Esophagus (tissue), 2 donors: ENCODE results near the gene OR51S1. TPM values are rescaled to one million over a fixed set of nuclear protein-coding genes. Genes with fewer than 3 reads are reported as not detected.

Experiments used
- H3K27ac ChIP-seq, 2 donors: one replicate each; pipeline ENCODE4 v1.5.1; 2013; ENCODE audit warnings: low read depth in 2 of 2, mild to moderate bottlenecking in 2 of 2, inconsistent platforms in 1 of 2, low read length in 1 of 2, moderate library complexity in 1 of 2
- H3K27me3 ChIP-seq, 2 donors: one replicate each; pipeline ENCODE4 v1.6.1; 2013; ENCODE audit warnings: low read length in 2 of 2, control low read depth in 1 of 2, mild to moderate bottlenecking in 1 of 2; ENCODE audit not compliant: insufficient read depth in 2 of 2, control insufficient read depth in 1 of 2
- H3K36me3 ChIP-seq, 2 donors: one replicate each; pipeline ENCODE4 v1.6.1; 2013; ENCODE audit warnings: low read length in 1 of 2; ENCODE audit not compliant: control insufficient read depth in 2 of 2, insufficient read depth in 2 of 2
- H3K4me1 ChIP-seq, 2 donors: one replicate each; pipeline ENCODE4 v1.6.1; 2013; ENCODE audit warnings: low read length in 1 of 2; ENCODE audit not compliant: control insufficient read depth in 2 of 2, insufficient read depth in 2 of 2
- H3K4me3 ChIP-seq, 2 donors: one replicate each; pipeline ENCODE4 v1.5.1; 2013; ENCODE audit warnings: low read length in 2 of 2, mild to moderate bottlenecking in 2 of 2, low read depth in 1 of 2, moderate library complexity in 1 of 2
- H3K9me3 ChIP-seq, 2 donors: one replicate each; pipeline ENCODE4 v1.6.1; 2013; ENCODE audit warnings: mild to moderate bottlenecking in 2 of 2, low read depth in 1 of 2, low read length in 1 of 2, moderate library complexity in 1 of 2; ENCODE audit not compliant: control insufficient read depth in 2 of 2, insufficient read depth in 1 of 2
- WGBS, 2 donors: extraction: QIAGEN DNeasy Blood & Tissue Kit; methylation state at CpG; one replicate each; pipeline ENCODE4 v1.1.7; 2013; 5-methylcytosine and 5-hydroxymethylcytosine counted together
- polyA plus RNA-seq, 2 donors: library from polyadenylated mRNA; stranded (reverse); fragments of 200-250 nt; gene quantifications; one replicate each; pipeline ENCODE4 v1.2.3, GENCODE V29; 2013
- donor health status: healthy with polysubstance abuse.
- donor health status: Bipolar disorder and iron deficiency.

Gene OR51S1, protein sequence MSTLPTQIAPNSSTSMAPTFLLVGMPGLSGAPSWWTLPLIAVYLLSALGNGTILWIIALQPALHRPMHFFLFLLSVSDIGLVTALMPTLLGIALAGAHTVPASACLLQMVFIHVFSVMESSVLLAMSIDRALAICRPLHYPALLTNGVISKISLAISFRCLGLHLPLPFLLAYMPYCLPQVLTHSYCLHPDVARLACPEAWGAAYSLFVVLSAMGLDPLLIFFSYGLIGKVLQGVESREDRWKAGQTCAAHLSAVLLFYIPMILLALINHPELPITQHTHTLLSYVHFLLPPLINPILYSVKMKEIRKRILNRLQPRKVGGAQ
- polyA plus RNA-seq = not detected

GRCh38 chr11:4848908-4849532, at the start of gene OR51S1:
Gene OR51S1 (minus strand): TSS chr11:4849208. CDS start chr11:4849208, 0 bp downstream.
- Histone ChIP-seq H3K4me3 (no peak within 1 kb of the TSS), H3K9me3 (no peaks in the 10 kb centered on the region), H3K36me3 (no peaks in the 10 kb centered on the region), H3K27me3 (no peaks in the 10 kb centered on the region), H3K27ac (no peak within 1 kb of the TSS), H3K4me1 (no peaks in the 10 kb centered on the region)
- WGBS, 2 donors = 68 to 75% methylated on average over 9 of the region's 9 CpGs

GRCh38 chr11:4891996-4892640, 43.1 kb upstream of the OR51S1 start:
- Histone ChIP-seq H3K4me3 (no peak overlapping the region), H3K4me1 (no peaks in the 10 kb centered on the region), H3K9me3 (no peaks in the 10 kb centered on the region), H3K27ac (no peak overlapping the region), H3K36me3 (no peaks in the 10 kb centered on the region), H3K27me3 (no peaks in the 10 kb centered on the region)
- WGBS, 2 donors = 82 to 88% methylated on average over 1 of the region's 1 CpG

DNA sequence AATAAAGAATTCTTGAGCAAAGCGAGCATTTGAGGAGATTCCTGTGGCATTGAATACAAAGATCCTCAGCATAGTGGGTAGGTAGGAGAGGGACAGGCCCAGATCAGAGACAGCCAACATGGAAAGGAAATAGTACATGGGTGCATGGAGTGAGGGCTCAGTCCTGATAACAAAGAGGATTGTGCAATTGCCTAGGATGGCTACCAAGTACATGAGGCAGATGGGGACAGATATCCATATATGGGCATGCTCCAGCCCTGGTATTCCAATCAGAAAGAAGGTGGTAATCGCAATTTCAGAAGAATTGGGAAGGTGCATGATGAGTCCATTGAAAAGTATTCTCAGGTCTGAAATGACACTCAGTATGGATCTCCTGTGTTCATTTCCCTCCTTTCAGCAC, 41.3 kb upstream of the OR51S1 start:
- WGBS, 2 donors = 84 to 90% methylated on average over 2 of the region's 2 CpGs
- Histone ChIP-seq H3K9me3 (no peaks in the 10 kb centered on the region), H3K4me3 (no peak overlapping the region)

GRCh38 chr11:4887591-4887990, 38.6 kb upstream of the OR51S1 start:
- no peaks in the 10 kb centered on the region for H3K9me3 ChIP-seq
- H3K36me3 ChIP-seq = no peaks in the 10 kb centered on the region
- H3K4me3 ChIP-seq = no peak overlapping the region
- H3K4me1 ChIP-seq = no peaks in the 10 kb centered on the region
- H3K27ac ChIP-seq = no peak overlapping the region
- H3K27me3 ChIP-seq = no peaks in the 10 kb centered on the region
- 0% methylated on average over 1 of the region's 1 CpG for WGBS, 2 donors

More for the DNA sequence above, 41.3 kb upstream of the OR51S1 start:
- Histone ChIP-seq H3K27me3 (no peaks in the 10 kb centered on the region), H3K27ac (no peak overlapping the region), H3K36me3 (no peaks in the 10 kb centered on the region), H3K4me1 (no peaks in the 10 kb centered on the region)

DNA sequence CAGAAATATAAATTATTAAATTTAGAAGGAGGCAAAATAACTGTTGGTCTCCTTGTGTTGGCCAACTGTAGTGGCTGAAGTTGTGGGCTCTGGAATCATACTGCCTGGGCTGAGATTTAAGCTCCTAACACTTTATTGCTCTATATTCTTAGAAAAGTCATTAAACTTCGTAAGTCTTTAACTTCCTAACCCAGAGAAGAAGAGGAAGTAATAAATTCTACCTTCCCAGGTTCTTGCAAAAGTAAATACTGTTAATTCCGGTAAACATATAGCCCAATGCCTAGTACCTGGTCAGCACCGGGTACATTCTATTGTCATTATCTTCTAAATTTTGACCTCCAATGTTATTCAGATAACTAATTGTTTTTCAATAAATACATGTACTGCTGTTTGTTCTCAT, 37.2 kb upstream of the OR51S1 start:
- 50% methylated on average over 3 of the region's 3 CpGs for WGBS, 2 donors
- no peak overlapping the region for H3K27ac ChIP-seq
- H3K4me1 ChIP-seq = no peaks in the 10 kb centered on the region
- no peaks in the 10 kb centered on the region for H3K36me3 ChIP-seq
- no peaks in the 10 kb centered on the region for H3K27me3 ChIP-seq
- no peak overlapping the region for H3K4me3 ChIP-seq
- no peaks in the 10 kb centered on the region for H3K9me3 ChIP-seq

DNA sequence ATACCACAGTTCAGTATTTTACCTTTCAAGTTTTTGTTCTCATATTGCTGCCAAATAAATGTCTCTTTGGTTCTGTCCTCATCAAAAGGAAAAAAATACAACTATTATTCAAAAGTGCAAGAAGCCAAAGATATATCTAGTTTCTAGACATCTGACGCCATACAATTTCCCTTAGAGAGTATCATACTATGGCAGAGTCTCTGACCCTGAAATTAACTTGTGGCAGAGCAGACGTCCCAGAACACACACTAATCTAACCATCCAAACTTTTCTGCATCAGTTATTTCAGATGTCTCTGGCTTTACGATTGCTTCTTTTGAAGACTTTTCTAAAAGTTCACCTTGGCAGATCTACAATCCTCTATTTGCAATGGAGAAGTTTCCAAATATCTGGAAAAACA, 35.4 kb upstream of the OR51S1 start:
- Histone ChIP-seq H3K9me3 (no peaks in the 10 kb centered on the region), H3K4me1 (no peaks in the 10 kb centered on the region), H3K27me3 (no peaks in the 10 kb centered on the region), H3K4me3 (no peak overlapping the region), H3K27ac (no peak overlapping the region), H3K36me3 (no peaks in the 10 kb centered on the region)
- WGBS, 2 donors = 63 to 68% methylated on average over 3 of the region's 3 CpGs

DNA sequence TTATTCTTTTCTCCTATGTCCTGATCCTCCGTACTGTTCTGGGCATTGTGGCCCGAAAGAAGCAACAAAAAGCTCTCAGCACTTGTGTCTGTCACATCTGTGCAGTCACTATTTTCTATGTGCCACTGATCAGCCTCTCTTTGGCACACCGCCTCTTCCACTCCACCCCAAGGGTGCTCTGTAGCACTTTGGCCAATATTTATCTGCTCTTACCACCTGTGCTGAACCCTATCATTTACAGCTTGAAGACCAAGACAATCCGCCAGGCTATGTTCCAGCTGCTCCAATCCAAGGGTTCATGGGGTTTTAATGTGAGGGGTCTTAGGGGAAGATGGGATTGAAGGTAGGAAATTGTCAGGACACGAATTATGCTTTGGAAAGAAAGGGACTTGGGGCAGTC, 33.5 kb upstream of the OR51S1 start:
- WGBS, 2 donors = 80 to 81% methylated on average over 5 of the region's 5 CpGs
- H3K9me3 ChIP-seq = no peaks in the 10 kb centered on the region
- H3K4me3 ChIP-seq = no peak overlapping the region
- no peaks in the 10 kb centered on the region for H3K27me3 ChIP-seq
- no peak overlapping the region for H3K27ac ChIP-seq
- no peaks in the 10 kb centered on the region for H3K36me3 ChIP-seq
- no peaks in the 10 kb centered on the region for H3K4me1 ChIP-seq

GRCh38 chr11:4881860-4882500, 33.0 kb upstream of the OR51S1 start, which contains the start of gene OR51T1:
Gene OR51T1 (plus strand): TSS chr11:4881900. CDS start chr11:4881900, 0 bp downstream.
- H3K4me1 ChIP-seq = no peaks in the 10 kb centered on the region
- no peaks in the 10 kb centered on the region for H3K27me3 ChIP-seq
- H3K9me3 ChIP-seq = no peaks in the 10 kb centered on the region
- WGBS, 2 donors = 75 to 78% methylated on average over 8 of the region's 8 CpGs
- H3K4me3 ChIP-seq = no peak within 1 kb of the TSS
- H3K27ac ChIP-seq = no peak within 1 kb of the TSS
- no peaks in the 10 kb centered on the region for H3K36me3 ChIP-seq

GRCh38 chr11:4881188-4881587, 32.2 kb upstream of the OR51S1 start:
- no peaks in the 10 kb centered on the region for H3K36me3 ChIP-seq
- 76 to 80% methylated on average over 4 of the region's 4 CpGs for WGBS, 2 donors
- H3K4me3 ChIP-seq = no peak overlapping the region
- H3K27ac ChIP-seq = no peak overlapping the region
- no peaks in the 10 kb centered on the region for H3K27me3 ChIP-seq
- H3K9me3 ChIP-seq = no peaks in the 10 kb centered on the region
- no peaks in the 10 kb centered on the region for H3K4me1 ChIP-seq
